Posterior cingulate gyrus (tissue), 11 donors: ENCODE measurements around the gene NUP88.

Experiments used
- DNase-seq, 10 donors: peaks; one replicate each; pipeline versions ENCODE4 v3.0.0 to v3.0.0-alpha.2; 2020 to 2021; ENCODE audit warnings: mixed read lengths in 3 of 10
- intact Hi-C: fragments of 100-400 bp; cut with DNase I; formaldehyde crosslinking; loops from one replicate; pipeline ENCODE4 v1.15.1; 2023

NUP88 gene

DNA sequence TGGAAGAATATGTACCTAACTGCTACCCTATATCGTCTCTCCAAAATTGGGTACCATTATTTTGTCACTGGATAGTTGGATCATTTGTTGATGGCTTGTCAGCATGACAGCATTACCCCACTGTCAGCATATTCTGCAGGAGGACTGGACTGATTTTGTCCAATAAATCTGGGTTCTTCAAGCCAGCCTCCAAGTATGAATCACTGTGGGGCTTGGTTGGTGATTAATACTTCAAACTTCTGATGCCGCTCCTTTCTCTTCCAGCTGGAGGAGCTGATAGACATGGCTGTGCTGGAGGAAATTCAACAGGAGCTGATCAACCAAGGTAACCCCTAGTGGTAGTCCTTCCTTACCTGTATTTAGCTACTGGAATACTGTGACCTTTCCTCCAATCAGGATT, 3.0 kb upstream of the NUP88 start:
- intact Hi-C loops, result no loop called here
- DNase-seq, result no peak

DNA sequence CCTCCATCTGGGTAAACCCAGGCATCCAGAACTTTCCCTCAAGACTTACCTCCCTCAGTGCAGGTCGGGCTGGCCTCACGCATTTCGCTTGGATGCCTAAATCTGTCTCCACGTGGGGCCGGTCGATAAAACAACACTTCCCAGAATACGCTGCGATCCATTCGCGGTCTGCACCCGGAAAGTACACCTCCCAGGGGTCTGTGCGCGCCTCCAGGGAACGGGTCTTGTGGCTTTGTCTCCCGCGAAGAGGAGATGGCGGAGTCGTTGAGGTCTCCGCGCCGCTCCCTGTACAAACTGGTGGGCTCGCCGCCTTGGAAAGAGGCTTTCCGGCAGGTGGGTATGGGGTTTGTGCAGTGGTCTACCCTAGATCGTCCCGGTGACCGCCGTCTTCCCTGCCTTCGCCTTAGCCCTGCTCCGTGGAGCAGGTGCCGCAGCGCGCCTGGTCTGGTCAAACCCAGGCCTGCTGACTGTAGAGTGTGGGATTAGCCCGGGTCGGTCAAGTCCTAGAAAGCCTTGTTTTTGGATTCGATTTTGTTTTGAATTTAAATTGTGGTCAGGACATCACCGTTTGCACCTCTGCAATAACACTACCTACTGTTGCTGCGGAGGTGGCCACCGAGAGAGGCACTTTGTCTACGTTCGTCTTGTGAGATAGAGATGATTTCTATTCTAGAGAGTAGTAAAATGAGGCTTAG, 644 bp upstream of the NUP88 start, which contains the start of gene RPAIN:
TSS of gene RPAIN (plus strand) at position 224 of the 695 bp plus-strand sequence. CDS start at position 253, 29 bp downstream.
- intact Hi-C loops, result loop anchor here (1.0 to 2.0 kb wide), 3 partner anchors 19 to 66 kb away; partner anchors contain the start of genes C1QBP, DERL2, DHX33 and MIS12
- DNase-seq, result peak; percentile 83 to 98 (median 92)

GRCh38 chr17:5418858-5419355, 555 bp downstream of the NUP88 start:
- intact Hi-C loops, result loop anchor here (1.0 to 2.0 kb wide), 2 partner anchors 50 to 67 kb away; partner anchors contain the start of genes DERL2, DHX33 and MIS12
- DNase-seq, result peak in 2 of 10 donors; percentile 17 to 30

DNA sequence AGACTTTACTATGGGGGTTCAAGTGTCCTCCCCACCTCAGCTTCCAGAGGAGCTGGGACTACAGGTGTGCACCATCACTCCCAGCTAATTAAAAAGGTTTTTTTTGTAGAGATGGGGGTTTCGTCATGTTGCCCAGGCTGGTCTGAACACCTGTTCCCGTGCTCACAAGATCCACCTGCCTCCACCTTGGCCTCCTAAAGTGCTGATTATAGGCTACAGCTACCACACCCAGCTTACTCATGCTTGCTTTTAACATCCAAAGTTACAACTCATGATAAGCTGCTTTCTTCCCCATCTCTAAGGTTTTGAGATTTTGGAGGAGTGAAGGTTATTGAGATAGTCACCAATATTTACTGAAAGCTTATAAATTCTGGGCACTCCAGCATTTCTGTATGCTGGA, 2.6 kb downstream of the NUP88 start:
- intact Hi-C loops, result no loop called here

DNA sequence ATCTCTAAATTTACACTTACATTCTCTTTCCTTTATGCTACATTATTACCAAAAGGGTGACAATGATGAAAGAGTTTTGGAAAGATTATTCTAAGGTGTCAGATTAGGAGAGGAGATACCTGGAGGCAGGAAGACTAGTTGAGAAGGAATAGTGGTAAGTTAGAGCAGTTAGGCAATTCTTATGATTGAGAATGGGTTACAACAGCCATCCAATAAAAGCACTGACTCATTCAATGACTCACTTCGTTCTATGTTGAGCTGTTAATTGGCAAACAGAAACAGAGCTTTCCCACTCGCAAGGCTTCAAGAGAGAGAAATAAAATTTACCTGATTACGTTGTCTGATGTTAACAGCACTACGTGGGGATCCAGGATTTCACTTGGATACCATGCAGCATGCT, 5.8 kb downstream of the NUP88 start:
- intact Hi-C loops, result no loop called here
- no peak for DNase-seq

More for the DNA sequence above, 2.6 kb downstream of the NUP88 start:
- no peak for DNase-seq

GRCh38 chr17:5410594-5411272, 8.7 kb downstream of the NUP88 start:
- intact Hi-C loops, result no loop called here
- DNase-seq, result no peak

- intact Hi-C loops, result no loop called here
- no peak for DNase-seq
Observed at GRCh38 chr17:5408186-5408585, 11.3 kb downstream of the NUP88 start.

- intact Hi-C loops, result no loop called here
- no peak for DNase-seq
Observed at GRCh38 chr17:5405400-5405799, 14.1 kb downstream of the NUP88 start.

- DNase-seq, result no peak
- intact Hi-C loops, result no loop called here
Observed at GRCh38 chr17:5399767-5400166, 19.7 kb downstream of the NUP88 start.

DNA sequence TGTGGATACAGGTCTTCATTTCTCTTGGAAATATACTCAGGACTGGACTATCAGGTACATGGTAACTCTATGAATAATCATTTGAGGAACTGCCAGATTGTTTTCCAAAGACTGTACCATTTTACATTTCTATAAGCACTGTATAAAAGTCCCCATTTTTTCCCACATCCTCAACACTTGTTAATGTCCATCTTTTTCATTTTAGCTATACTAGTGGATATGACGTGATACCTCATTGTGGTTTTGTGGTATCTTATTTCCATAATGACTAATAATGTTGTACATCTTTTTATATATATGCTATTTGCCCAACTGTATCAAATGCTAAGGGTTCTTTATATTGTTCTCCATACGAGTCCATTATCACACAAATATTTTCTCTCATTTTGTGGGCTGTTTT, 22.9 kb downstream of the NUP88 start:
- intact Hi-C loops, result no loop called here
- no peak for DNase-seq

- intact Hi-C loops, result no loop called here
- DNase-seq, result no peak
Observed at GRCh38 chr17:5391678-5392077, 27.8 kb downstream of the NUP88 start.

GRCh38 chr17:5381542-5381941, 37.9 kb downstream of the NUP88 start:
- intact Hi-C loops, result no loop called here
- DNase-seq, result no peak

GRCh38 chr17:5380491-5381135, 38.8 kb downstream of the NUP88 start:
- DNase-seq, result no peak
- intact Hi-C loops, result no loop called here

DNA sequence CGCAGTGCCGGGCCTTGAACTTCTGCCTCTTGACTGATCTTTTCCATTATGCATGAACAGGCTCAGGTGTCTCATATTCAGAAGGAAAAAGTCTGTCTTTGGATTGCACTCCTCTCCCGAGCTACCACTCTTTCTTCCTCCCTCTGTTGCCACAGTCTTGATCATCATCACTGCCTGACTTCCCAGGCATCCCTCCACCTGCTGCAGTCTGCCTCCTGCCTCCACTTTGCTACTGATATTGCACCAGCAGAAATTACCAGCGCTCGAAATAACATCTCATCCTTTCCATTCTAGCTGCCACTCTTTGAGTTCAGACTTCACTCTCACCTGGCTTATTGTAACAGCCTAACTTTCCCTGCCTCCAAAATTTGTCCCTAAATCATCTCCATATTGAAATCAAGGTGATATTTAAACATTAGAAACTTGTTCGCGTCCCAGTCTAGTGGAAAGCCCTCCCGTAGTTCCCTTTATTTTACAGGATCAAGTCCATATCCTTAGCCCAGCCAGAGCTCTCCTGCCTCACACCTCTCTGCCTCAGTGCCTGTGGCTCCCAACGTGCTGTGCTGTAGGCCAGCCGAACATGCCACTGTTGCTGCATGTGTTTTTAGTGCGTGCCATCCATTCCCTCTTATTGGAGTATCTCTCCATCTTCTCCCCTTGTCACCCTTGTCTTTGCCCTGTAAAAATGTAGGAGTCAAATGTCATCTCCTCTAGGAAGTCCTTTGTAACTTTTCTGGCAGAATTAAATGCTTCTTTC, 39.9 kb downstream of the NUP88 start:
- no peak for DNase-seq
- intact Hi-C loops, result no loop called here

- intact Hi-C loops, result no loop called here
- no peak for DNase-seq
Observed at GRCh38 chr17:5378566-5379207, 40.8 kb downstream of the NUP88 start.

- DNase-seq, result peak in 1 of 10 donors; percentile 13
- intact Hi-C loops, result no loop called here
Observed at GRCh38 chr17:5373112-5373511, 46.4 kb downstream of the NUP88 start.

- intact Hi-C loops, result no loop called here
- no peak for DNase-seq
Observed at GRCh38 chr17:5370411-5370810, 49.1 kb downstream of the NUP88 start.

DNA sequence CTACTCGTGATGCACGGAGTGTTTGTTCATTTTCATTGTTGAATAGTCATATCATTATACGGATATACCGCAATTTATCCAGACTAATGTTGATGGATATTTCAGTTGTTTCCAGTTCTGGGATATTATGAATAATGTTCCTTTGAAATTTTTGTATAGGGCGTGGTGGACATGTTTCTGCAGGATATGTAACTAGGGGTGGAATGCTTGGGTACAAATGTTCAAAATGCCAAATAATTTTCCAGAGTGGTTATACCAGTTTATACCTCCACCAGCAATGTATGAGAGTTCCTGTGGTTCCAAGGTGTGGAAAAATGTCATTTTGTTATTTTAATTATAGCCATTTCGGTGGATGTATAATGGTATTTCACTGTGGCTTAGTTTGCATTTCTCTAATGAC, 53.6 kb downstream of the NUP88 start:
- intact Hi-C loops, result no loop called here
- no peak for DNase-seq

DNA sequence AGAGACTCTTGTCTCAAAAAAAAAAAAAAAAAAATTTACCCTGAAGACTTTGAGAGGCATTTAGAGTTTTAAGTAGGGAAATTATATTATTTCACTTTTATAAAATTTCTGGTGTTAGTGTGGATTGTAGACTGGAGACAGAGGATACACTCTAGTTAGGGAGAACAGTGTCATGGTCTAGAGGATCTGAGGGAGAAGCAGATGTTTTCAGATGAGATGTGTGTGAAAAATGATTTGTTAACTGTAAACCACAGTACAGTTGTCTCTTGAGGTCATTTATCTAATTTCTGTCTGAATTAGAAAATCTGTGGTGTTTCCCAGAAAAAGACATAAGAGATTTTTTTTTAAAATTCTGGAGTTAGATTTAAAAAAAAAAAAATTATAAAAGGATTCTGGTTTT, 54.8 kb downstream of the NUP88 start:
- intact Hi-C loops, result no loop called here
- DNase-seq, result no peak

GRCh38 chr17:5364156-5364555, 55.3 kb downstream of the NUP88 start:
- intact Hi-C loops, result no loop called here
- no peak for DNase-seq
